GM12891 (cell line): ENCODE measurements around the gene RAB6A.

Experiments used
- POLR2A ChIP-seq: IDR thresholded peaks from 2 replicates; pipeline ENCODE4 v1.6.1; 2011; ENCODE audit warnings: low read depth, low read length, control low read depth
- POLR2AphosphoS5 ChIP-seq: IDR thresholded peaks from 2 replicates; pipeline ENCODE4 v1.6.1; 2011; ENCODE audit warnings: low read depth, low read length, control low read depth
- TAF1 ChIP-seq: IDR thresholded peaks from 2 replicates; pipeline ENCODE4 v1.6.1; 2011; ENCODE audit warnings: low read depth, low read length, control low read depth

GRCh38 chr11:73750228-73750627 is 10.6 kb downstream of the RAB6A start:
- TF ChIP-seq TAF1 (no peak), POLR2AphosphoS5 (no peak), POLR2A (no peak)
